Measurements from ENCODE around the gene QKI.

- TF ChIP-seq TEAD4 (IDR thresholded peaks at IDR 0.05) (no peak), TCF12 (IDR thresholded peaks at IDR 0.05; ENCODE audit: low read depth) (no peak), EP300 (IDR thresholded peaks at IDR 0.05; ENCODE audit: borderline replicate concordance) (no peak), MAX (IDR thresholded peaks at IDR 0.05) (no peak), FOXM1 (IDR thresholded peaks at IDR 0.05; ENCODE audit: borderline replicate concordance, low read depth) (no peak), CEBPB (IDR thresholded peaks at IDR 0.05) (no peak), YY1 (IDR thresholded peaks at IDR 0.05; ENCODE audit: low read depth) (no peak), CREB1 (IDR thresholded peaks at IDR 0.05; ENCODE audit: low read depth) (no peak), RAD21 (IDR thresholded peaks at IDR 0.05; ENCODE audit: low read depth) (no peak), REST (IDR thresholded peaks at IDR 0.05; ENCODE audit: low read depth) (no peak), TAF1 (IDR thresholded peaks at IDR 0.05; ENCODE audit: low read depth) (no peak)
These were observed 193.7 kb downstream of the QKI start for GRCh38 chr6:163608204-163608644.
